Osteoblast (primary cell): ENCODE measurements around the gene RPA3. TPM values are rescaled to one million over a fixed set of nuclear protein-coding genes. Genes with fewer than 3 reads are reported as not detected.

Source experiments
- DNase-seq: peaks from one replicate; pipeline ENCODE4 v3.0.0; 2011; ENCODE audit warnings: low spot score, mixed read lengths; ENCODE audit not compliant: insufficient read length; ENCODE audit errors: missing footprints
- H2AFZ ChIP-seq: 2 replicates; pipeline ENCODE4 v1.6.0; 2011; ENCODE audit warnings: mild to moderate bottlenecking, low read length
- H3K27ac ChIP-seq: 2 replicates; pipeline ENCODE4 v1.5.1; 2011; ENCODE audit warnings: mild to moderate bottlenecking, low read depth, low read length, moderate library complexity
- H3K27me3 ChIP-seq: 2 replicates; pipeline ENCODE4 v1.6.0; 2012; ENCODE audit warnings: mild to moderate bottlenecking, control low read depth, inconsistent platforms, low read length, moderate library complexity; ENCODE audit not compliant: insufficient read depth
- H3K36me3 ChIP-seq: 2 replicates; pipeline ENCODE4 v1.5.1; 2011; ENCODE audit warnings: mild to moderate bottlenecking, low read length, control low read depth, moderate library complexity; ENCODE audit not compliant: insufficient read depth
- H3K4me1 ChIP-seq: 2 replicates; pipeline ENCODE4 v1.5.1; 2011; ENCODE audit warnings: mild to moderate bottlenecking, low read length, control low read depth, moderate library complexity; ENCODE audit not compliant: insufficient read depth
- H3K4me2 ChIP-seq: 2 replicates; pipeline ENCODE4 v1.6.0; 2011; ENCODE audit warnings: mild to moderate bottlenecking, low read length; ENCODE audit not compliant: insufficient read depth
- H3K4me3 ChIP-seq: fragments of 200-600 bp; sonication (generic); 3 replicates; pipeline ENCODE4 v1.5.1; 2012; ENCODE audit warnings: mild to moderate bottlenecking, low read length, inconsistent platforms; ENCODE audit not compliant: insufficient read depth
- H3K79me2 ChIP-seq: 2 replicates; pipeline ENCODE4 v1.6.0; 2012; ENCODE audit warnings: mild to moderate bottlenecking, low read length, control low read depth, inconsistent platforms; ENCODE audit not compliant: insufficient read depth
- H3K9me3 ChIP-seq: 2 replicates; pipeline ENCODE4 v1.5.1; 2011; ENCODE audit warnings: low read depth, low read length, control low read depth
- H4K20me1 ChIP-seq: 2 replicates; pipeline ENCODE4 v1.6.0; 2012; ENCODE audit warnings: mild to moderate bottlenecking, low read length, control low read depth; ENCODE audit not compliant: insufficient read depth
- total RNA-seq: library from RNA; depleted of rRNA; stranded (reverse); fragments of >200 nt; gene quantifications from 2 replicates; pipeline ENCODE4 v1.2.3, GENCODE V29; 2012
- TF ChIP-seq, protein P1 (sequence below): IDR thresholded peaks from 2 replicates; pipeline ENCODE4 v1.5.1; 2011; ENCODE audit warnings: mild to moderate bottlenecking, low read depth, low read length, moderate library complexity; ENCODE audit errors: extremely low read depth

Gene RPA3
- total RNA-seq, 1 donor = 16.6 TPM

DNA sequence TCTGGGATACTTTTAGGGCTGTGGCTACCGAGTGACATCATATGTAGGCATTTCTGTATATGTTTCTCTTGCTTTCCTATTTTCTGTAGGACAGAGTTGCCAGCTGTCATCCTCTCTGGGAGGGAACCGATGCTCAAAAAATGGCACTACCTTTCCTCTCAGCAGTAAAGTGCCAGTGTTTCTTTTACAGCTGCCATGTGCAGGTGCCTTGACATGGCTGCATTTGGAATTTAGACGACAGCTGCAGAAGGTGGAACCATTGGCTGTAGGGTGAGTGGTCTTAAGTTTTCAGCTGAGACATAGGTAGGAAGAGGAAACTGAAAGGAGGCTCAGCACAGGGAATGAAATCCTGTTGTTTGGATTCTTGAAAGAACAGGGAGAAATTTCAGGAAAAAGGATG lies 20.2 kb upstream of the RPA3 start:
- Histone ChIP-seq H3K4me1 (no peaks in the 10 kb centered on the region), H4K20me1 (no peaks in the 10 kb centered on the region), H3K27ac (no peak overlapping the region), H3K79me2 (no peaks in the 10 kb centered on the region), H3K9me3 (no peaks in the 10 kb centered on the region), H3K36me3 (no peaks in the 10 kb centered on the region), H3K4me2 (no peak overlapping the region), H2AFZ (no peak overlapping the region), H3K27me3 (no peaks in the 10 kb centered on the region), H3K4me3 (no peak overlapping the region)
- TF ChIP-seq, protein P1, sequence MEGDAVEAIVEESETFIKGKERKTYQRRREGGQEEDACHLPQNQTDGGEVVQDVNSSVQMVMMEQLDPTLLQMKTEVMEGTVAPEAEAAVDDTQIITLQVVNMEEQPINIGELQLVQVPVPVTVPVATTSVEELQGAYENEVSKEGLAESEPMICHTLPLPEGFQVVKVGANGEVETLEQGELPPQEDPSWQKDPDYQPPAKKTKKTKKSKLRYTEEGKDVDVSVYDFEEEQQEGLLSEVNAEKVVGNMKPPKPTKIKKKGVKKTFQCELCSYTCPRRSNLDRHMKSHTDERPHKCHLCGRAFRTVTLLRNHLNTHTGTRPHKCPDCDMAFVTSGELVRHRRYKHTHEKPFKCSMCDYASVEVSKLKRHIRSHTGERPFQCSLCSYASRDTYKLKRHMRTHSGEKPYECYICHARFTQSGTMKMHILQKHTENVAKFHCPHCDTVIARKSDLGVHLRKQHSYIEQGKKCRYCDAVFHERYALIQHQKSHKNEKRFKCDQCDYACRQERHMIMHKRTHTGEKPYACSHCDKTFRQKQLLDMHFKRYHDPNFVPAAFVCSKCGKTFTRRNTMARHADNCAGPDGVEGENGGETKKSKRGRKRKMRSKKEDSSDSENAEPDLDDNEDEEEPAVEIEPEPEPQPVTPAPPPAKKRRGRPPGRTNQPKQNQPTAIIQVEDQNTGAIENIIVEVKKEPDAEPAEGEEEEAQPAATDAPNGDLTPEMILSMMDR = no peak
- no peak for DNase-seq

DNA sequence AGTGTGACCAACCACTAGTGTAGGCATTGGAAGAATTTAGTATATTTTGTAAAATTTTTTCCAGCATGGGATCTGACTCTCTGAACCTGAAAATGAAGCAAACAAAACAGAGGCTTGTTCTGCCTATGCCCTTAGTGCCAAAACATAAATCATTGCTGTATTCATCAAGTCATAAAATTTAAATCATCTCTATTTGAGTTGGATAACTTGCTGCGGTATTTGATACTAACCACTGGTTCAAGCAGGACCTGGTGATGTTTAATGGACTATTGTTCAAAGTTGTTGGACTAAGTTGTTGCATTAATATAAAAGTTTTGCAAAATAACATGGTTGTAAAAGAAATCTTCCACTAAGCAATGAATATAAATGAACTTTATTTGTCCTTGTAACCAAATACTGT lies 19.8 kb upstream of the RPA3 start:
- H3K4me2 ChIP-seq = no peak overlapping the region
- no peak for DNase-seq
- TF ChIP-seq, protein P1 = no peak

DNA sequence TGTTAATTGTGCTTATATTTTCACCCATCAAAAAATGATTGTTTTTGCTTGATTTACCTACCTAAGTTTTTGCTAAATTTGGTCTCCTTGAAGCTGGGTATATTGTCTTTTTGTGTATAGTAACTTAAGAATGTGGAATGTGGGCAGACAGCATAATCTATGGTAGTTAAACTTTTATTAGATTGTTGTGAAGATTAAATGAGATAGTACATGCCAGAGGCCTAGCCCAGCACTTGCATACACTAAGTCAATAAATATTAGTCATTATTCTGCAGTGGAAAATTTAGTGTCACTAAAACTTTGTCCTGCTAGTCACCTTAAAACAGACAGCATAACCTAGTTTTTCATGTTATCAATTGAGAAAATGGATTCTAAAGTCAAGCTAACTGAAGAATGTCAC lies 19.3 kb upstream of the RPA3 start:
- H3K36me3 ChIP-seq = no peaks in the 10 kb centered on the region
- no peaks in the 10 kb centered on the region for H4K20me1 ChIP-seq
- H3K4me2 ChIP-seq = no peak overlapping the region
- peaks cover 9% of the 10 kb centered on the region for H3K4me1 ChIP-seq
- H2AFZ ChIP-seq = no peak overlapping the region
- TF ChIP-seq, protein P1 = no peak
- no peaks in the 10 kb centered on the region for H3K79me2 ChIP-seq
- DNase-seq = no peak
- no peak overlapping the region for H3K4me3 ChIP-seq
- H3K27ac ChIP-seq = no peak overlapping the region
- no peaks in the 10 kb centered on the region for H3K27me3 ChIP-seq
- no peaks in the 10 kb centered on the region for H3K9me3 ChIP-seq

More for the DNA sequence above, 19.8 kb upstream of the RPA3 start:
- H3K4me3 ChIP-seq = no peak overlapping the region
- no peaks in the 10 kb centered on the region for H3K79me2 ChIP-seq
- no peaks in the 10 kb centered on the region for H3K27me3 ChIP-seq
- peaks cover 4% of the 10 kb centered on the region for H3K4me1 ChIP-seq
- no peaks in the 10 kb centered on the region for H4K20me1 ChIP-seq
- H3K36me3 ChIP-seq = no peaks in the 10 kb centered on the region
- H2AFZ ChIP-seq = no peak overlapping the region
- H3K27ac ChIP-seq = no peak overlapping the region
- no peaks in the 10 kb centered on the region for H3K9me3 ChIP-seq

DNA sequence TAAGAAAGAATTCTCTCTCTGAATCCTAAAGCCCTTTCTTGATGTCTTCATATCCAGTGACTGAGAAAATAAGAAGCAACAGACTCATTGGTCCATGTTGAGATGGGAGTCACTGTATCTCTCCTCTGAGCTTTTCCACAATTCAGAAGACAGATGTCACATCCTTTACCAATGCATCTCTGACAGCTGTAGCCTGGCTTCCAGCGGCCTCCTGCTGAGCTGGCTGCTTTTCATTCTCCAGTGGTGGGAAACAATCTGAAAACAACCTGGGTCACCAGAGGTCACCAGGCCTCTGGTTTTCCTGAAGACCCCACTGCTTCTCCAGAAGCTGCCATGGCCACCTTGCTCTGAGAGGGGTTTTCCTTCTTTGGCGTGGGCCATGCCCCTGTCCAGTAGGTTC lies 18.3 kb upstream of the RPA3 start:
- Histone ChIP-seq H2AFZ (no peak overlapping the region), H3K4me3 (no peak overlapping the region), H3K36me3 (no peaks in the 10 kb centered on the region), H4K20me1 (no peaks in the 10 kb centered on the region), H3K27me3 (no peaks in the 10 kb centered on the region), H3K27ac (no peak overlapping the region), H3K4me2 (no peak overlapping the region), H3K9me3 (no peaks in the 10 kb centered on the region), H3K79me2 (no peaks in the 10 kb centered on the region), H3K4me1 (peaks cover 16% of the 10 kb centered on the region)
- no peak for DNase-seq
- TF ChIP-seq, protein P1 = no peak
